K562 (cell line): ENCODE measurements around the gene ERRFI1. TPM values are rescaled to one million over a fixed set of nuclear protein-coding genes. Genes with fewer than 3 reads are reported as not detected.
A peak's percentile ranks its signal among the peaks of the same experiment; 100 is the strongest.

Experiments
- CREB1 ChIP-seq, 2 experiments: sonication (generic) in 1 of 2; formaldehyde crosslinking in 1 of 2; IDR thresholded peaks; 2 replicates each; pipeline versions ENCODE4 v1.6.1 to v1.8.0; 2012 to 2022; ENCODE audit warnings: inconsistent platforms in 1 of 2, mild to moderate bottlenecking in 1 of 2, missing genetic modification reagents in 1 of 2, moderate library complexity in 1 of 2
- HBP1 ChIP-seq: fragments of 450-650 bp; formaldehyde crosslinking; IDR thresholded peaks from 2 replicates; pipeline ENCODE4 v1.4.0; 2022; ENCODE audit warnings: missing genetic modification characterization
- HDAC2 ChIP-seq: fragments of 450-650 bp; IDR thresholded peaks from 2 replicates; pipeline ENCODE4 v1.6.1; 2016; ENCODE audit warnings: mild to moderate bottlenecking
- HDAC8 ChIP-seq: fragments of 450-650 bp; IDR thresholded peaks from 2 replicates; pipeline ENCODE4 v1.6.1; 2016; ENCODE audit warnings: mild to moderate bottlenecking, missing genetic modification characterization, moderate library complexity, missing compliant biosample characterization
- LARP7 ChIP-seq: fragments of 450-650 bp; IDR thresholded peaks from 2 replicates; pipeline ENCODE4 v1.6.1; 2016
- PHF20 ChIP-seq: fragments of 450-650 bp; IDR thresholded peaks from 2 replicates; pipeline ENCODE4 v1.6.1; 2018; ENCODE audit not compliant: partially characterized antibody
- SOX6 ChIP-seq: fragments of 450-650 bp; IDR thresholded peaks from 2 replicates; pipeline ENCODE4 v1.6.1; 2014; ENCODE audit warnings: mild to moderate bottlenecking
- YY1 ChIP-seq, 3 experiments: IDR thresholded peaks; 2 replicates each; pipeline ENCODE4 v1.6.1; 2011; ENCODE audit warnings: low read length in 2 of 3, mild to moderate bottlenecking in 2 of 3, moderate library complexity in 2 of 3, borderline replicate concordance in 1 of 3, control low read depth in 1 of 3, low read depth in 1 of 3; ENCODE audit not compliant: insufficient read depth in 3 of 3, insufficient replicate concordance in 2 of 3, control insufficient read depth in 1 of 3, insufficient read length in 1 of 3; ENCODE audit errors: extremely low read depth in 1 of 3
- ZC3H11A ChIP-seq: IDR thresholded peaks from 2 replicates; pipeline ENCODE4 v1.6.1; 2012; ENCODE audit warnings: low read depth, low read length, improper control_type of control experiment
- ZNF140 ChIP-seq: fragments of 250-450 bp; sonication (Bioruptor Pico); IDR thresholded peaks from 2 replicates; pipeline ENCODE4 v1.8.0; 2021; ENCODE audit warnings: moderate library complexity, mild to moderate bottlenecking, inconsistent platforms
- ZNF75A ChIP-seq: fragments of 450-650 bp; formaldehyde crosslinking; IDR thresholded peaks from 2 replicates; pipeline ENCODE4 v1.4.0; 2020; ENCODE audit warnings: mild to moderate bottlenecking
- polyA plus RNA-seq, 8 experiments: library from polyadenylated mRNA; depleted of rRNA in 4 of 8; stranded (reverse) in 5 of 8; unstranded in 3 of 8; fragments of >200 nt; fragmentation: Nextera tagmentation in 2 of 8; fragmentation: Illumina TruSeq in 1 of 8; extraction: Ambion mirVana in 2 of 8; extraction: Trizol in 1 of 8; gene quantifications; 2 replicates each; pipeline versions ENCODE4 v1.2.1 to v1.2.3, GENCODE V29; 2011 to 2014; ENCODE audit warnings: inconsistent platforms in 1 of 8, missing spikeins in 1 of 8
- total RNA-seq, 7 experiments: library from RNA; depleted of rRNA in 6 of 7; stranded (reverse); fragments of >200 nt in 6 of 7; fragmentation: Illumina TruSeq in 2 of 7; extraction: Trizol in 2 of 7; gene quantifications; 2 replicates each; pipeline versions ENCODE4 v1.2.1 to v1.2.3, GENCODE V29; 2011 to 2021; ENCODE audit warnings: low replicate concordance in 1 of 7
- TF ChIP-seq, protein P1 (sequence below): fragments of 450-650 bp; formaldehyde crosslinking; IDR thresholded peaks from 2 replicates; pipeline ENCODE4 v1.4.0; 2020; ENCODE audit warnings: mild to moderate bottlenecking, moderate library complexity
- TF ChIP-seq, protein P2 (sequence below), 2 experiments: fragments of 200-800 bp in 1 of 2; sonication (Bioruptor generic) in 1 of 2; sonication (generic) in 1 of 2; formaldehyde crosslinking in 1 of 2; IDR thresholded peaks in 1 of 2; conservative IDR thresholded peaks in 1 of 2; 2 replicates each; pipeline versions ENCODE4 v1.5.0 to v1.6.1; 2016 to 2020; ENCODE audit warnings: missing compliant biosample characterization in 1 of 2, missing genetic modification characterization in 1 of 2, missing genetic modification reagents in 1 of 2
- TF ChIP-seq, protein P3 (sequence below): fragments of 450-650 bp; formaldehyde crosslinking; IDR thresholded peaks from 2 replicates; pipeline ENCODE4 v1.4.0; 2022; ENCODE audit warnings: missing genetic modification characterization
- TF ChIP-seq, protein P4 (sequence below), 2 experiments: fragments of 450-650 bp in 1 of 2; sonication (generic) in 1 of 2; formaldehyde crosslinking; conservative IDR thresholded peaks; 2 replicates each; pipeline versions ENCODE4 v1.4.0 to v1.8.1; 2020 to 2022; ENCODE audit warnings: mild to moderate bottlenecking in 1 of 2, missing genetic modification reagents in 1 of 2

ERRFI1 gene
- total and polyA plus RNA-seq, 9 of the 15 experiments (the other 6 are each of a cell fraction or from before 2014, with no cell fraction given) = 0.67 to 4.4 (median 1.1) TPM

GRCh38 chr1:7975212-7975865 is 50.8 kb downstream of the ERRFI1 start (continued):
- TF ChIP-seq, protein P1, sequence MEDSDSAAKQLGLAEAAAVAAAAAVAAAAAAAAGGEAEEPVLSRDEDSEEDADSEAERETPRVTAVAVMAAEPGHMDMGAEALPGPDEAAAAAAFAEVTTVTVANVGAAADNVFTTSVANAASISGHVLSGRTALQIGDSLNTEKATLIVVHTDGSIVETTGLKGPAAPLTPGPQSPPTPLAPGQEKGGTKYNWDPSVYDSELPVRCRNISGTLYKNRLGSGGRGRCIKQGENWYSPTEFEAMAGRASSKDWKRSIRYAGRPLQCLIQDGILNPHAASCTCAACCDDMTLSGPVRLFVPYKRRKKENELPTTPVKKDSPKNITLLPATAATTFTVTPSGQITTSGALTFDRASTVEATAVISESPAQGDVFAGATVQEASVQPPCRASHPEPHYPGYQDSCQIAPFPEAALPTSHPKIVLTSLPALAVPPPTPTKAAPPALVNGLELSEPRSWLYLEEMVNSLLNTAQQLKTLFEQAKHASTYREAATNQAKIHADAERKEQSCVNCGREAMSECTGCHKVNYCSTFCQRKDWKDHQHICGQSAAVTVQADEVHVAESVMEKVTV = peak; percentile 82
- TF ChIP-seq YY1 (IDR thresholded peaks at IDR 0.05; ENCODE audit: borderline replicate concordance in 1 of 3, control insufficient read depth in 1 of 3, extremely low read depth in 1 of 3, insufficient read depth in 3 of 3, insufficient read length in 1 of 3, insufficient replicate concordance in 2 of 3, low read depth in 1 of 3, low read length in 2 of 3) = no peak
- TF ChIP-seq LARP7 = 0 out of 2 replicates have a peak, but pooled peaks have one; percentile 41
- 0 out of 2 replicates have a peak, but pooled peaks have one; percentile 46 for TF ChIP-seq HBP1 (CRISPR knock-in tag)
- TF ChIP-seq, protein P2, sequence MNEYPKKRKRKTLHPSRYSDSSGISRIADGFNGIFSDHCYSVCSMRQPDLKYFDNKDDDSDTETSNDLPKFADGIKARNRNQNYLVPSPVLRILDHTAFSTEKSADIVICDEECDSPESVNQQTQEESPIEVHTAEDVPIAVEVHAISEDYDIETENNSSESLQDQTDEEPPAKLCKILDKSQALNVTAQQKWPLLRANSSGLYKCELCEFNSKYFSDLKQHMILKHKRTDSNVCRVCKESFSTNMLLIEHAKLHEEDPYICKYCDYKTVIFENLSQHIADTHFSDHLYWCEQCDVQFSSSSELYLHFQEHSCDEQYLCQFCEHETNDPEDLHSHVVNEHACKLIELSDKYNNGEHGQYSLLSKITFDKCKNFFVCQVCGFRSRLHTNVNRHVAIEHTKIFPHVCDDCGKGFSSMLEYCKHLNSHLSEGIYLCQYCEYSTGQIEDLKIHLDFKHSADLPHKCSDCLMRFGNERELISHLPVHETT (CRISPR knock-in tag; conservative IDR thresholded peaks at IDR 0.05 in 1 of 2, IDR thresholded peaks at IDR 0.05 in 1 of 2) = no peak
- no peak for TF ChIP-seq ZNF75A
- TF ChIP-seq SOX6 = 0 out of 2 replicates have a peak, but pooled peaks have one; percentile 16
- 0 out of 2 replicates have a peak, but pooled peaks have one; percentile 15 for TF ChIP-seq CREB1 (IDR thresholded peaks at IDR 0.05)
- TF ChIP-seq CREB1 (CRISPR knock-in tag; IDR thresholded peaks at IDR 0.05) = no peak
- TF ChIP-seq HDAC8 = no peak
- peak; percentile 43; the same call in 1 of the 2 replicates for TF ChIP-seq ZC3H11A
- TF ChIP-seq, protein P3, sequence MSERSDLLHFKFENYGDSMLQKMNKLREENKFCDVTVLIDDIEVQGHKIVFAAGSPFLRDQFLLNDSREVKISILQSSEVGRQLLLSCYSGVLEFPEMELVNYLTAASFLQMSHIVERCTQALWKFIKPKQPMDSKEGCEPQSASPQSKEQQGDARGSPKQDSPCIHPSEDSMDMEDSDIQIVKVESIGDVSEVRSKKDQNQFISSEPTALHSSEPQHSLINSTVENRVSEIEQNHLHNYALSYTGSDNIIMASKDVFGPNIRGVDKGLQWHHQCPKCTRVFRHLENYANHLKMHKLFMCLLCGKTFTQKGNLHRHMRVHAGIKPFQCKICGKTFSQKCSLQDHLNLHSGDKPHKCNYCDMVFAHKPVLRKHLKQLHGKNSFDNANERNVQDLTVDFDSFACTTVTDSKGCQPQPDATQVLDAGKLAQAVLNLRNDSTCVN (CRISPR knock-in tag) = peak; percentile 82; the same call in 1 of the 2 replicates
- TF ChIP-seq, protein P4, sequence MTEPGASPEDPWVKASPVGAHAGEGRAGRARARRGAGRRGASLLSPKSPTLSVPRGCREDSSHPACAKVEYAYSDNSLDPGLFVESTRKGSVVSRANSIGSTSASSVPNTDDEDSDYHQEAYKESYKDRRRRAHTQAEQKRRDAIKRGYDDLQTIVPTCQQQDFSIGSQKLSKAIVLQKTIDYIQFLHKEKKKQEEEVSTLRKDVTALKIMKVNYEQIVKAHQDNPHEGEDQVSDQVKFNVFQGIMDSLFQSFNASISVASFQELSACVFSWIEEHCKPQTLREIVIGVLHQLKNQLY (CRISPR knock-in tag; conservative IDR thresholded peaks at IDR 0.05) = no peak
- no peak for TF ChIP-seq PHF20
- no peak for TF ChIP-seq ZNF140
- TF ChIP-seq HDAC2 = 0 out of 2 replicates have a peak, but pooled peaks have one; percentile 17
